ENCODE results near the gene FOXO1.

The FOXO1 gene

DNA sequence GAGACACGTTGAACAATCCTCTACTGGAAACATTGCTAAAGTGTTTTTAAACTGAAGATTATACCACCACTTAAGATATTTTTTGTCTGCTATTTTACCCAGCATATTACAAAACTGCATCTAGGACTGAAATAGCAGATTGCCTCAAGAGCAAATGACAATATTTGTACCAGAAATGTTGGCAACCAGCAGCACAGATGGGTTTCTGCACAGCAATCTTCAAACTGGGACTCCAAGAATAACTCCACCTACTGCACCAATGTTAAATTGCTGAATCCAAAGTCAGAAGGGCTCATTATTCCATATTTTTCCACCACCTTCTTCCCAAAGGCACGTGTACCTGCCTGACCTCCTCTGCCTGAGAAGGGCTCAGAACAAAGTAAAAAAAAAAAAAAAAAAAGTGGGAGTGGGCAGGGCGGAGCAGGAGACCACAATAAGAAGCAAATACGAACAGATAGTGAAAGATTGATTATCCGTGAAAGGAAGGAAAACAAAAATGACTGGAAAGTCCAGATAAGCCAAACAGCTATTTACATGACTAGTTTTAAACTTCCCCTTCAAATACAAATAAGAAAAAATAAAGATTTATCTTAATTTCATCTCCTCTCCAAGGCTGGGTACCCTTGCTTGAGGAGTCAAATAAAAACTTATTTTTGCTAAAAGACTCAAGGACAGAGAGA is 79.4 kb downstream of the FOXO1 start:
- Histone ChIP-seq H3K27ac (ENCODE audit: low read depth, low read length) (peak overlapping the region; percentile 78), H3K36me3 (ENCODE audit: control insufficient read depth in 5 of 5, insufficient read depth in 5 of 5, low read length in 5 of 5) (no peaks in the 10 kb centered on the region), H3K4me3 (ENCODE audit: low read depth in 1 of 5, low read length in 5 of 5) (peak overlapping the region in 1 of 5 donors; percentile 4), H3K4me1 (ENCODE audit: control insufficient read depth in 5 of 5, insufficient read depth in 5 of 5, low read length in 5 of 5) (peaks cover 4 to 68% (median 61%) of the 10 kb centered on the region in 5 donors), H3K9me3 (ENCODE audit: control insufficient read depth in 5 of 5, low read length in 5 of 5) (peaks cover 0 to 8% (median 5%) of the 10 kb centered on the region in 5 donors), H3K9ac (ENCODE audit: low read length in 5 of 5) (peak overlapping the region in 1 of 5 donors; percentile 22), H3K27me3 (ENCODE audit: control insufficient read depth in 5 of 5, insufficient read depth in 4 of 5, low read length in 5 of 5) (no peaks in the 10 kb centered on the region)

GRCh38 chr13:40585911-40586471 is 80.5 kb downstream of the FOXO1 start:
- H3K27ac ChIP-seq (ENCODE audit: low read depth, low read length): peak overlapping the region; percentile 78
- peak overlapping the region in 1 of 5 donors; percentile 22 for H3K9ac ChIP-seq (ENCODE audit: low read length in 5 of 5)
- H3K36me3 ChIP-seq (ENCODE audit: control insufficient read depth in 5 of 5, insufficient read depth in 5 of 5, low read length in 5 of 5): no peaks in the 10 kb centered on the region
- peaks cover 0 to 8% (median 5%) of the 10 kb centered on the region in 5 donors for H3K9me3 ChIP-seq (ENCODE audit: control insufficient read depth in 5 of 5, low read length in 5 of 5)
- H3K4me1 ChIP-seq (ENCODE audit: control insufficient read depth in 5 of 5, insufficient read depth in 5 of 5, low read length in 5 of 5): peaks cover 4 to 72% (median 62%) of the 10 kb centered on the region in 5 donors
- H3K4me3 ChIP-seq (ENCODE audit: low read depth in 1 of 5, low read length in 5 of 5): peak overlapping the region in 1 of 5 donors; percentile 3
- no peaks in the 10 kb centered on the region for H3K27me3 ChIP-seq (ENCODE audit: control insufficient read depth in 5 of 5, insufficient read depth in 4 of 5, low read length in 5 of 5)

GRCh38 chr13:40583738-40584137 is 82.7 kb downstream of the FOXO1 start:
- no peak overlapping the region for H3K9ac ChIP-seq (ENCODE audit: low read length in 5 of 5)
- H3K27ac ChIP-seq (ENCODE audit: low read depth, low read length): no peak overlapping the region
- peaks cover 4 to 61% (median 47%) of the 10 kb centered on the region in 5 donors for H3K4me1 ChIP-seq (ENCODE audit: control insufficient read depth in 5 of 5, insufficient read depth in 5 of 5, low read length in 5 of 5)
- peaks cover 0 to 8% (median 5%) of the 10 kb centered on the region in 5 donors for H3K9me3 ChIP-seq (ENCODE audit: control insufficient read depth in 5 of 5, low read length in 5 of 5)
- peaks cover 0 to 5% (median 0%) of the 10 kb centered on the region in 5 donors for H3K36me3 ChIP-seq (ENCODE audit: control insufficient read depth in 5 of 5, insufficient read depth in 5 of 5, low read length in 5 of 5)
- H3K27me3 ChIP-seq (ENCODE audit: control insufficient read depth in 5 of 5, insufficient read depth in 4 of 5, low read length in 5 of 5): no peaks in the 10 kb centered on the region
- no peak overlapping the region for H3K4me3 ChIP-seq (ENCODE audit: low read depth in 1 of 5, low read length in 5 of 5)

GRCh38 chr13:40582531-40582930 is 83.9 kb downstream of the FOXO1 start:
- no peak overlapping the region for H3K4me3 ChIP-seq (ENCODE audit: low read depth in 1 of 5, low read length in 5 of 5)
- H3K36me3 ChIP-seq (ENCODE audit: control insufficient read depth in 5 of 5, insufficient read depth in 5 of 5, low read length in 5 of 5): peaks cover 0 to 5% (median 0%) of the 10 kb centered on the region in 5 donors
- H3K27ac ChIP-seq (ENCODE audit: low read depth, low read length): no peak overlapping the region
- H3K4me1 ChIP-seq (ENCODE audit: control insufficient read depth in 5 of 5, insufficient read depth in 5 of 5, low read length in 5 of 5): peaks cover 1 to 61% (median 48%) of the 10 kb centered on the region in 5 donors
- H3K9ac ChIP-seq (ENCODE audit: low read length in 5 of 5): no peak overlapping the region
- H3K9me3 ChIP-seq (ENCODE audit: control insufficient read depth in 5 of 5, low read length in 5 of 5): peaks cover 0 to 8% (median 5%) of the 10 kb centered on the region in 5 donors
- H3K27me3 ChIP-seq (ENCODE audit: control insufficient read depth in 5 of 5, insufficient read depth in 4 of 5, low read length in 5 of 5): no peaks in the 10 kb centered on the region

GRCh38 chr13:40581277-40581579 is 85.2 kb downstream of the FOXO1 start:
- Histone ChIP-seq H3K27me3 (ENCODE audit: control insufficient read depth in 5 of 5, insufficient read depth in 4 of 5, low read length in 5 of 5) (no peaks in the 10 kb centered on the region), H3K36me3 (ENCODE audit: control insufficient read depth in 5 of 5, insufficient read depth in 5 of 5, low read length in 5 of 5) (peaks cover 0 to 5% (median 0%) of the 10 kb centered on the region in 5 donors), H3K4me3 (ENCODE audit: low read depth in 1 of 5, low read length in 5 of 5) (no peak overlapping the region), H3K27ac (ENCODE audit: low read depth, low read length) (peak overlapping the region; percentile 31), H3K9me3 (ENCODE audit: control insufficient read depth in 5 of 5, low read length in 5 of 5) (peaks cover 0 to 8% (median 5%) of the 10 kb centered on the region in 5 donors), H3K4me1 (ENCODE audit: control insufficient read depth in 5 of 5, insufficient read depth in 5 of 5, low read length in 5 of 5) (peaks cover 0 to 55% (median 46%) of the 10 kb centered on the region in 5 donors), H3K9ac (ENCODE audit: low read length in 5 of 5) (no peak overlapping the region)

GRCh38 chr13:40580566-40581276 is 85.7 kb downstream of the FOXO1 start:
- peak overlapping the region; percentile 31 for H3K27ac ChIP-seq (ENCODE audit: low read depth, low read length)
- peaks cover 0 to 8% (median 5%) of the 10 kb centered on the region in 5 donors for H3K9me3 ChIP-seq (ENCODE audit: control insufficient read depth in 5 of 5, low read length in 5 of 5)
- H3K9ac ChIP-seq (ENCODE audit: low read length in 5 of 5): no peak overlapping the region
- H3K36me3 ChIP-seq (ENCODE audit: control insufficient read depth in 5 of 5, insufficient read depth in 5 of 5, low read length in 5 of 5): peaks cover 0 to 5% (median 0%) of the 10 kb centered on the region in 5 donors
- peaks cover 0 to 55% (median 42%) of the 10 kb centered on the region in 5 donors for H3K4me1 ChIP-seq (ENCODE audit: control insufficient read depth in 5 of 5, insufficient read depth in 5 of 5, low read length in 5 of 5)
- no peaks in the 10 kb centered on the region for H3K27me3 ChIP-seq (ENCODE audit: control insufficient read depth in 5 of 5, insufficient read depth in 4 of 5, low read length in 5 of 5)
- no peak overlapping the region for H3K4me3 ChIP-seq (ENCODE audit: low read depth in 1 of 5, low read length in 5 of 5)

- Histone ChIP-seq H3K36me3 (ENCODE audit: control insufficient read depth in 5 of 5, insufficient read depth in 5 of 5, low read length in 5 of 5) (peaks cover 0 to 5% (median 0%) of the 10 kb centered on the region in 5 donors), H3K9ac (ENCODE audit: low read length in 5 of 5) (no peak overlapping the region), H3K4me3 (ENCODE audit: low read depth in 1 of 5, low read length in 5 of 5) (no peak overlapping the region), H3K27ac (ENCODE audit: low read depth, low read length) (no peak overlapping the region), H3K9me3 (ENCODE audit: control insufficient read depth in 5 of 5, low read length in 5 of 5) (peaks cover 0 to 8% (median 5%) of the 10 kb centered on the region in 5 donors), H3K27me3 (ENCODE audit: control insufficient read depth in 5 of 5, insufficient read depth in 4 of 5, low read length in 5 of 5) (no peaks in the 10 kb centered on the region), H3K4me1 (ENCODE audit: control insufficient read depth in 5 of 5, insufficient read depth in 5 of 5, low read length in 5 of 5) (peaks cover 0 to 46% (median 35%) of the 10 kb centered on the region in 5 donors)
These were observed 86.9 kb downstream of the FOXO1 start for GRCh38 chr13:40579535-40579934.

DNA sequence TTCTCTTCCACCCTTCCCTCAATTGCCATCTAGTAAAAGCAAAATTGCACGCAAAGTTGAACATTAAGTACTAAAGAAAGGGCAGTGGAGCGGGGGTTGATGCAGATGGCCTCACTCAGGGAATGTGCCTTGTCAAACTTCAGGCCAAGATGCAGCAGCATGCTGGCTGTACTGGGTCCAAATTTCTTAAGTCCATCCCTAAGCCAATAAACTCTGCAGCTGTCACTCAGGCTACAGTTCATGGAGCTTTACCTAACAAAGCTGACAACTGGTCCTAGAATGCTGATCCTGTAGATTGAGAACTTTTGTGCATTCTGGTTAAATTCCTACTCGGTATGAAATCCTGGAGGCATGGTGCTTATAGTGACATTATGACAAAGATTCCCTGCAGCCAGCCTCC is 88.4 kb downstream of the FOXO1 start:
- H3K4me3 ChIP-seq (ENCODE audit: low read depth in 1 of 5, low read length in 5 of 5): no peak overlapping the region
- H3K27me3 ChIP-seq (ENCODE audit: control insufficient read depth in 5 of 5, insufficient read depth in 4 of 5, low read length in 5 of 5): no peaks in the 10 kb centered on the region
- H3K27ac ChIP-seq (ENCODE audit: low read depth, low read length): no peak overlapping the region
- no peak overlapping the region for H3K9ac ChIP-seq (ENCODE audit: low read length in 5 of 5)
- peaks cover 0 to 5% (median 0%) of the 10 kb centered on the region in 5 donors for H3K36me3 ChIP-seq (ENCODE audit: control insufficient read depth in 5 of 5, insufficient read depth in 5 of 5, low read length in 5 of 5)
- H3K4me1 ChIP-seq (ENCODE audit: control insufficient read depth in 5 of 5, insufficient read depth in 5 of 5, low read length in 5 of 5): peaks cover 0 to 51% (median 39%) of the 10 kb centered on the region in 5 donors
- peaks cover 0 to 6% (median 2%) of the 10 kb centered on the region in 5 donors for H3K9me3 ChIP-seq (ENCODE audit: control insufficient read depth in 5 of 5, low read length in 5 of 5)

DNA sequence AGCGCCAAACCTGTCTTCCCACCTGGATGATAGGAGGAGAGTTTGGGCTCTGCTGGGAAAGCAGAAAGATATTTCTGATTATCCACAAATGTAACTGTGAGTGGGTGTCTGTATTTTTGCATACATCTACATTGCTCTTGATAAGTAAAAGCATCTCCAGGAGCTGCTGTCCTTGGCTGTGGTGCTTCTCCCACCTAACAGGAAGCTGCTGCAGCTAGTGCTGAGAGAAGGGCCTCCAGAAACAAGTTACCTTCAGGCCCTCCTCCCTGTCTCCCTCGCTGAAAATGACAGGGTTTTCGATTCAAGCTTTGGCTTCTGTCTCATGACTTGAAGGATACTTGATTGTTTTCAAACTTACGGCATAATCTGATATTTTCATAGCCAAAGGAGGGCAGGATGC is 90.1 kb downstream of the FOXO1 start:
- H3K9ac ChIP-seq (ENCODE audit: low read length in 5 of 5): no peak overlapping the region
- H3K27me3 ChIP-seq (ENCODE audit: control insufficient read depth in 5 of 5, insufficient read depth in 4 of 5, low read length in 5 of 5): no peaks in the 10 kb centered on the region
- no peaks in the 10 kb centered on the region for H3K9me3 ChIP-seq (ENCODE audit: control insufficient read depth in 5 of 5, low read length in 5 of 5)
- H3K4me3 ChIP-seq (ENCODE audit: low read depth in 1 of 5, low read length in 5 of 5): no peak overlapping the region
- H3K36me3 ChIP-seq (ENCODE audit: control insufficient read depth in 5 of 5, insufficient read depth in 5 of 5, low read length in 5 of 5): peaks cover 0 to 5% (median 0%) of the 10 kb centered on the region in 5 donors
- no peak overlapping the region for H3K27ac ChIP-seq (ENCODE audit: low read depth, low read length)
- peaks cover 0 to 52% (median 49%) of the 10 kb centered on the region in 5 donors for H3K4me1 ChIP-seq (ENCODE audit: control insufficient read depth in 5 of 5, insufficient read depth in 5 of 5, low read length in 5 of 5)

DNA sequence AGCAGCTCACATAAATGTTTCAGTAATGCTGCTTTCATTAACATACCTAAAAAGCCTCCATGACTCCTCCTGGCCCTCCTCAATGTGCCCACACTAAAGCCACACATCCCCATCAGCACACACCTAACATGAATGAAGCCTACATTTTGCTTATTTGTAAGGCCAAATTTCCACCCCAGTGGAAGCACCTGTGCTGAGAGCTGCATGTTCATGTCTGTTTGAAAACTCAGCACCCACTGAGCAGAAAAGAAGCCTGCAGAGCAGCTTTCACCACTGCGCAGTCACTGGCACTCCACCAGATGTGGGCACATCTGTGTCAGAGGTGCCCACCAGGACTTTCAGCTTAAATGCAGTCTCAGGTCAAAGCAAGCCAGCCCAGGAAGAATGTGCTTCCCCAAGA is 93.5 kb downstream of the FOXO1 start:
- no peaks in the 10 kb centered on the region for H3K36me3 ChIP-seq (ENCODE audit: control insufficient read depth in 5 of 5, insufficient read depth in 5 of 5, low read length in 5 of 5)
- H3K27ac ChIP-seq (ENCODE audit: low read depth, low read length): no peak overlapping the region
- no peaks in the 10 kb centered on the region for H3K9me3 ChIP-seq (ENCODE audit: control insufficient read depth in 5 of 5, low read length in 5 of 5)
- H3K4me1 ChIP-seq (ENCODE audit: control insufficient read depth in 5 of 5, insufficient read depth in 5 of 5, low read length in 5 of 5): peaks cover 3 to 63% (median 53%) of the 10 kb centered on the region in 5 donors
- no peaks in the 10 kb centered on the region for H3K27me3 ChIP-seq (ENCODE audit: control insufficient read depth in 5 of 5, insufficient read depth in 4 of 5, low read length in 5 of 5)
- H3K4me3 ChIP-seq (ENCODE audit: low read depth in 1 of 5, low read length in 5 of 5): no peak overlapping the region
- no peak overlapping the region for H3K9ac ChIP-seq (ENCODE audit: low read length in 5 of 5)

All from subcutaneous abdominal adipose tissue (tissue), 5 donors.